HG03139 (cell line): ENCODE data around the gene CD248.
"Not testable (repeated sequence)": the region's sequence is repeated elsewhere in the genome, so short reads cannot be mapped to it uniquely, and the experiment has no call there.

Source experiments
- ATAC-seq: cut with Tn5 transposase; IDR thresholded peaks from one replicate; pipeline ENCODE4 v1.9.1; 2021; ENCODE audit not compliant: unreplicated experiment

Gene CD248

GRCh38 chr11:66277064-66277463 lies 39.8 kb downstream of the CD248 start:
- ATAC-seq, result not testable (repeated sequence)

GRCh38 chr11:66276619-66277018 lies 40.2 kb downstream of the CD248 start:
- not testable (repeated sequence) for ATAC-seq

GRCh38 chr11:66275984-66276612 lies 40.7 kb downstream of the CD248 start:
- no peak for ATAC-seq

GRCh38 chr11:66275396-66275795 lies 41.4 kb downstream of the CD248 start:
- ATAC-seq, result no peak

- ATAC-seq, result no peak
These were observed 42.6 kb downstream of the CD248 start for GRCh38 chr11:66274219-66274618.

- ATAC-seq, result no peak
These were observed 44.2 kb downstream of the CD248 start for GRCh38 chr11:66272596-66272995.

GRCh38 chr11:66271816-66272215 lies 45.0 kb downstream of the CD248 start:
- no peak for ATAC-seq

- no peak for ATAC-seq
These were observed 47.6 kb downstream of the CD248 start for GRCh38 chr11:66268952-66269905.

- ATAC-seq, result peak; percentile 78
These were observed 48.4 kb downstream of the CD248 start, which contains the start of gene RAB1B for GRCh38 chr11:66268244-66268951. TSS of gene RAB1B (plus strand) at chr11:66268639. CDS start at chr11:66268680, 41 bp downstream.

- peak; percentile 31 for ATAC-seq
These were observed 49.2 kb downstream of the CD248 start for GRCh38 chr11:66267379-66268243.

GRCh38 chr11:66267039-66267378 lies 49.8 kb downstream of the CD248 start:
- no peak for ATAC-seq

GRCh38 chr11:66266378-66267038 lies 50.3 kb downstream of the CD248 start:
- no peak for ATAC-seq

GRCh38 chr11:66265531-66266377 lies 51.1 kb downstream of the CD248 start:
- no peak for ATAC-seq

GRCh38 chr11:66264914-66265313 lies 51.9 kb downstream of the CD248 start:
- no peak for ATAC-seq
